T1000 (cell line): Measurements from ENCODE around the gene PTPN1.
"Not testable (repeated sequence)": the region's sequence is repeated elsewhere in the genome, so short reads cannot be mapped to it uniquely, and the experiment has no call there.

Experiments
- DNase-seq: peaks from one replicate; lab custom pipeline; 2025; ENCODE audit warnings: mixed read lengths; lab: John Stamatoyannopoulos, UW

PTPN1 gene

GRCh38 chr20:50532221-50532620 lies 22.0 kb downstream of the PTPN1 start:
- DNase-seq, result no peak

- DNase-seq, result no peak
Measured at GRCh38 chr20:50533061-50533460, 22.9 kb downstream of the PTPN1 start.

DNA sequence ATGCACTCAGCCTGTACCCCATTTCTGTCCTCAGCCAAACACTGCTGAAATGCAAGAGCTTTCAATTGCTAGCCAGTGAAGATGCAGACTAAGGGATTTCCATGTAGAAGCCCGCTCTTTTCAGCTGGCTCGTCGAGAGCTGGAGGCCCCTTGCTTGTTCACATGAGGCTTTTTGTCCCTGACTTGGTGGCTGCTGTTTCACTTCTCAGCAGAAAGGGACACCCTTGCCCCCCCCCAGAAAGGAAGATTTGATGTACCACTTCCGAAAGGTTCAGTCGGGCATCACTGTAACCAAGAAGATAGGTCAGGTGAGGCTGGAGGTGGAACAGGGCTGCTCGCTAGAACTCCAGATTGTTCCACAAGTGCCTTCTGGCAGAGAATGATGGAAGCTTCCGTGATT lies 23.3 kb downstream of the PTPN1 start:
- no peak for DNase-seq

DNA sequence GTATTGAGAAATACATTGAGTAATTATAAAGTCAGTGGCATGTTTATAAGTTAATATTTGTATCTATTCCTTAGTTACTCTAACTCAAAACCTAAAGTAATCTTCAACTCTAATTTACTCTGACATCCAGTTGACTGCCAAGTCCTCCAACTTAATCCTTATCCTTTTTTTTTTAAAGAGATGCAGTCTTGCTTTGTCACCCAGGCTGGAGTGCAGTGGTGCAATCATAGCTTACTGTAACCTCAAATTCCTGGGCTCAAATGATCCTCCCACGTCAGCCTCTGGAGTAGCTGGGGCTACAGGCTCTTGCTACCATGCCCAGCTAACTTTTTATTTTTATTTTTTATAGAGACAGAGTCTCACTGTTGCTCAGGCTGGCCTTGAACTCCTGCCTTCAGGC lies 24.4 kb downstream of the PTPN1 start:
- DNase-seq, result no peak

DNA sequence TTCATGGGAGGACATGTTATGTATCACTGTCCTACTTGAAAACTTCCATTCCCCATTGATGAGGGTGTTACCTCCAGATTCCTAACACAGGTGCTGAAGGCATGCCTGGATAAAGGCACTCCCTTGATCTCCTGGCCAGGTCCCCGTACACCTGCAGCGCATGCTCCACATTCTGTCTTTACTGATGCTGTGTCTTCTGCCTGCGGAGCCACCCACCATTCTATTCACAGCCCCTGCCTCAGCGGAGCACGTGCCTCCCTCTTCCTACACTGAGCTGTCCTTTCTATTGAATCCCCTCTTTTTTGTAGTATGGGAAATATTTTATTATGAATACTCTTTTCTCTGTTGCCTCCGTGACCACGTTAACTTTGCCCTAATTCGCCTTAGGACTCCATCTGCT lies 25.0 kb downstream of the PTPN1 start:
- DNase-seq, result no peak

DNA sequence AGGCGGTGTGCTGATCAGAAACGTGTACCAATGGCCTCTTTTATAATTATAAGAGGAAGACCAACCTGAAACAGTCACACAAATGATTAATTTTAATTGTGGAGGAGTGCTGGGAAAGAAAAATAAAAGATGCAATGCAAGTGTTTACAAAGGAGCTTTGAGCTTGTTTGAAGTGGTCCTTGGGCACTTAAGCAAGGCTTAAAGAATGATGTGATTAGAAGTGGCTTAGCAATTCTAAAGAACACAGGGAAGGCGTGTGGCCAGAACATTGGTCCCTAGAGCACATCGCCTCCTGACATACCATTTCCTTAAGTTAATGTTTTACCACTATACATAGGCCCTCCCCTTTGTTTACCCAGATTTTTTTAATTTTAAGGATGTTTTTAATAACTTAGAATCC lies 26.1 kb downstream of the PTPN1 start:
- no peak for DNase-seq

GRCh38 chr20:50537546-50538201 lies 27.5 kb downstream of the PTPN1 start:
- DNase-seq, result no peak

DNA sequence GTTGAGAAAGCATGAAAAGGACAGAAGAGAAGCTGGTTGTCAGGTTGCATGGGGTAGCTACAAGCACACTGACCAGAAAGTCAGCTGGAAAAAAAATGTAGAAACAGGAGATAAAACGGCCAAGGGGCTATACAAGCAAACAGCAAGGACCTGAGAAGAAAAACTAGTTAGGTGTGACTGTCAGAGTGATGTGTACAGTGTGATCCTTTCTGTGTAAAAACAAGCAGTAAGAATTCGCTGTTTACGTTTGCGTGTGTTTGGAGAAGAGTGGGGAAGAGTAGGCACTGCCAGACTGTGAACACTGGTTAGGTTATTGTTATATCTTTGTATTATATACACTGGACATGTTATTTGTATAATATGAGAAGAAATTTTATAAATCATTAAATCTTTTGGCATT lies 28.1 kb downstream of the PTPN1 start:
- no peak for DNase-seq

DNA sequence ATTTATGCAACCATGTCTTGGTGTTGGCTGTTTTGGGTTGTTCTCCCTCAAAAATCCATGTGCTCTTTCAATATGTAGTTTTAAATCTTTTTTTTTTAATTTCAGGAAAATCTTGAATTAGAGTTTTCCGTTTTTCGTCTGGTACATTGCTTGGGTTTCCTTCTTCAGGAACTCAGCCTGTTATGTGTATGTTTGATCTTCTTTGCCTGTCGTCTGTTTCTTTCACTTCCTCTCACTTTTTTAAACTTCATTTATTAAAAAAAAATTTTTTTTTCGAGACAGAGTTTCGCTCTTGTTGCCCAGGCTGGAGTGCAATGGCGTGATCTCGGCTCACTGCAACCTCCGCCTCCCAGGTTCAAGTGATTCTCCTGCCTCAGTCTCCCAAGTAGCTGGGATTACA lies 29.6 kb downstream of the PTPN1 start:
- not testable (repeated sequence) for DNase-seq

GRCh38 chr20:50540620-50541605 lies 30.7 kb downstream of the PTPN1 start:
- DNase-seq, result peak; percentile 81

DNA sequence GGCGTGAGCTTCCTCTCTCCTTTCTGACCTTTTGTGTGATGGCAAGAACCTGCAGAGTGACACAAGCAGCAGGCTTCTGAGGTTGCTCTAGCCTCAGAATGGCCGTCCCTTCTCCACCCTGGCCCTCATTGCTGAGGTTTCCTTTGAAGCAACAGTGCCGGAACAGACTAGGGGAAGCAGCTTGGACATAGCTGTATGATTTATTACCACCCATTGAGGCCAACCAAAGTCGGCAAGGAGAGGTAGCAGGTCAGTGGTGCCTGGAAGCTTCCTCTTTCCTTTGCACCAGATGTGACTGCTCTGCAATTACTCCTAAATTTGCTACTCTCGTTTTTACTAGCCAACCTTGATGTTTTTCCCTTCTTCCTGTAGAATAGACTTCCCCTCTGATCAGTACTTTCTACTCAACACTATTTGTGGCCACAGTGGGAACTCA lies 31.4 kb downstream of the PTPN1 start:
- DNase-seq, result no peak

- DNase-seq, result no peak
Measured at GRCh38 chr20:50543326-50543725, 33.1 kb downstream of the PTPN1 start.

GRCh38 chr20:50545126-50545525 lies 34.9 kb downstream of the PTPN1 start:
- no peak for DNase-seq

- DNase-seq, result no peak
Measured at GRCh38 chr20:50546729-50547314, 36.6 kb downstream of the PTPN1 start.

- no peak for DNase-seq
Measured at GRCh38 chr20:50547964-50548363, 37.8 kb downstream of the PTPN1 start.

GRCh38 chr20:50548396-50548795 lies 38.2 kb downstream of the PTPN1 start:
- no peak for DNase-seq

DNA sequence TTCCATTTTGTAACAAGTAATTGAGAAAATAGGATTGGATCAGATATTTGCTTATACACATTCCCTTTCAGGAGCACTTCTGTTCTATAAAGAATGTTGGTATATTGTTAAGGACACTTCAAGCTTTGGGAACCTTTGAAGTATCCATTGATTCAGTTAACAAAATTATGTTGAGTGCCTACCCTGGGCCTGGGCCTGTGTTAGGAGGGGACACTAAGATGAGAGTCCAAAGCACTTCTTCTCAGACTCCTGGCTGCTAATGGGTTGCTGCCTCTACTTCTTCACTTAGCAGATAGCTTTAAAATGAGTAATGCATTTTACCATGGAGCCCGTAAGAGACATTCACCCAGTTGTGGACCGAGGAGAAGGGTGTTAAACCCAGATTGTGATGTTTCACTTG lies 40.3 kb downstream of the PTPN1 start:
- no peak for DNase-seq

- DNase-seq, result no peak
Measured at GRCh38 chr20:50551288-50551687, 41.1 kb downstream of the PTPN1 start.

DNA sequence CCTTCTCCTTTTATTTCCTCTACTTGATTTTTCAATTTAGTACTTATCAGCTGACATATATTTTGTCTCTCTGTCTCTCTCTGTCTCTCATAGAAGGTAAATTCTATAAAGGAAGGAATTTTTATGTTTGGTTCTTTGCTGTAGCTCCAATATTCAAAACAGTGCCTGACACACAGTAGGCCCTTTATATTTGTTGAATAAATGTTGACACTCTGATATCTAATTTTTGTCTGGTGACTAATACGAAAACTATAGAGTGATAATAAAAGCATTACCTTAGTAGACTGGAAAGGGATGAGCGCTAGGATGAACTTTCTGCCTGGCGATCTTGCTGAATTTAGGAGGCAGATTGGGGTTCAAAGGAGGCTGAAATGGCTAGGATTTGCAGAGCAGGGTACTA lies 42.8 kb downstream of the PTPN1 start:
- no peak for DNase-seq

GRCh38 chr20:50554694-50555579 lies 44.8 kb downstream of the PTPN1 start:
- no peak for DNase-seq

DNA sequence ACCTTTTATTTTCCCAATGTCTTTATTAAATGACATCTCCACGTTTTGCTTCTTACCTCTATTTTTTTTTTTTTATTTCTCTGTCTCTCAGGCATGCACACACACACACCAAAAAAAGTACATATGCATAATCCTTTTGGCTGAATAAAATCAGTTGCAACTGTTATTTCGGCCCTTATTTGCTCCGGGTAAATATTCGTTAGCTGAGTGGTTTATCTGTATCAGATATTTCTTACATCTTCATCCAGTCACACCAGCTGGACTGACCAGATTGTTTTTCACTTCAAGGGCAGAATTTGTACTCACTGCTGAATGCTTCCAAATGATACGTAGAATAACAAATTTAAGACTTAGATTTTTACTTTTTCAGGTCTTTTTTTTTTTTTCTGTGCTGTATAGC lies 45.5 kb downstream of the PTPN1 start:
- no peak for DNase-seq
